ENCODE data around the gene TDP1.

The TDP1 gene

DNA sequence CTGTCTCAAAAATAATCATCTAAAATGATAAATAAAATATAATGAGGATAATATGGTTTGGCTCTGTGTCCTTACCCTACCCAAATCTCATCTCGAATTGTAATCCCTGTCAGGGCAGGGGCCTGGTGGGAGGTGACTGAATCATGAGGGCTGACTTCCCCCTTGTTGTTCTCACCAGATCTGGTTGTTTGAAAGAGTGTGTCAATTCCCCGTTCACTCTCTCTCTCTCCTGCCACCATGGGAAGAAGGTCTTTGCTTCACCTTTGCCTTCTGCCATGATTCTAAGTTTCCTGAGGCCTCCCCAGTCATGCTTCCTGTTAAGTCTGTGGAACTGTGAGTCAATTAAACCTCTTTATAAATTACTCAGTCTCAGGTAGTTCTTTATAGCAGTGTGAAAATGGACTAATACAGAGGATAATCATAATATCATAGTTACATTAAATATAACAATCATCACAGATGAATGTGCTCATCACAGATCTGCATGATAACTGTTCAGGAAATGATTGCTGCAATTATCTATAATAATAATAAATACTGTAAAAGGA is 13.8 kb upstream of the TDP1 start:
- no peak for DNase-seq (ENCODE audit: low read depth)

DNA sequence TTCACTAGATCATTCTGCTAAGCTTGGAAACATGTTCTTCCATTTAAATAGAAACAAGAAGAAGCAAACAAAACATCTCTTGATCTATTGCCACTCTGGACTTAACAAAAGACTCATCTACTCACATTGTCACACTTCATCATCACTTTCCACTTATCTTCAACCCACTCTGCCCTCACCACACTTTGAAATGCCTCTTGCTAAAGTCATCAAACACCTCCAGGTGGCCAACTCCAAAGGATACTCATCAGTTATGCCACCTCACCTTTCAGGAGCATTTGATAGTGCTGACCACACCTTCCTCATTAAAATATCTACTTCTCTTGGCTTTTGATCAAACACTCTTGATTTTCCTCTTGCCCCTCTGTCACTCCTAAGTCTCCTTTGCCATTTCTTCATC is 8.4 kb upstream of the TDP1 start:
- no peak for DNase-seq (ENCODE audit: low read depth)

DNA sequence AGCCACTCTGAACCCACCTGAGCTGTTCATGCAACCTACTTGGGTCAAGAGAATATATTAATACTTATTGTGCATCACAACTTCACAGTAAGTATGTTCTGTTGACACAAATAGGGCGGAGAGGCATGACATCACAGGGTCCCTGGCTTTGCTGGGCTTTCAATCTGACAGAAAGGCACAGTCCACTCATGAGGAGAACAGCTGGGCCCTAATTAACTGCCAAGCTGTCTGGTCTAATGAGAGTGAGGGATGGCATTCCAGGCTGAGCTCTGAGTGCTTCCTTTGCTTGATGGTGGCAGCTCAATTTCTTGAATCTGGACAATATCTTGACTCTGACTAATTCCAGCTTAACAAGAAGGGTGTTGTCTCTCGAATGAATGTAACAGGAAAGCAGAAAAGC is 3.2 kb upstream of the TDP1 start:
- DNase-seq (ENCODE audit: low read depth) = no peak

DNA sequence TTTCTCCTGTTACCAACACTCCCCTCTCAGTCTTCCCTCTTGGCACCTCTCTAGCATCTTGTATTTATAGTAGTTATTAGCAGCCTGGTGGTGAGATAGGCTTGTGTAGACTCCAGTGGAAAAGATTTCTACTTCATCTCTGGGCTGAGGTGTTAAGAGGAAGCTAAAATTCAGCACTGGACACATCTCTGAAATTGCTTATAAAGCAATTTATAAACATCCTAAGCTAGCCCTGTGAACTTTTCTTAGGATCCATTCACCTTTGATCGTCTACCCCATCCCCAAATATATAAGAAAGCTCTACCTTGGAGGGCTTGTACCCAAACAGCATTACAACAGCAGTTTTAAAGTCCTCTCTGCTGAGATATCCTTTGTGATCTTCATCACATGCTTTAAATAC is 2.1 kb upstream of the TDP1 start:
- no peak for DNase-seq (ENCODE audit: low read depth)

DNA sequence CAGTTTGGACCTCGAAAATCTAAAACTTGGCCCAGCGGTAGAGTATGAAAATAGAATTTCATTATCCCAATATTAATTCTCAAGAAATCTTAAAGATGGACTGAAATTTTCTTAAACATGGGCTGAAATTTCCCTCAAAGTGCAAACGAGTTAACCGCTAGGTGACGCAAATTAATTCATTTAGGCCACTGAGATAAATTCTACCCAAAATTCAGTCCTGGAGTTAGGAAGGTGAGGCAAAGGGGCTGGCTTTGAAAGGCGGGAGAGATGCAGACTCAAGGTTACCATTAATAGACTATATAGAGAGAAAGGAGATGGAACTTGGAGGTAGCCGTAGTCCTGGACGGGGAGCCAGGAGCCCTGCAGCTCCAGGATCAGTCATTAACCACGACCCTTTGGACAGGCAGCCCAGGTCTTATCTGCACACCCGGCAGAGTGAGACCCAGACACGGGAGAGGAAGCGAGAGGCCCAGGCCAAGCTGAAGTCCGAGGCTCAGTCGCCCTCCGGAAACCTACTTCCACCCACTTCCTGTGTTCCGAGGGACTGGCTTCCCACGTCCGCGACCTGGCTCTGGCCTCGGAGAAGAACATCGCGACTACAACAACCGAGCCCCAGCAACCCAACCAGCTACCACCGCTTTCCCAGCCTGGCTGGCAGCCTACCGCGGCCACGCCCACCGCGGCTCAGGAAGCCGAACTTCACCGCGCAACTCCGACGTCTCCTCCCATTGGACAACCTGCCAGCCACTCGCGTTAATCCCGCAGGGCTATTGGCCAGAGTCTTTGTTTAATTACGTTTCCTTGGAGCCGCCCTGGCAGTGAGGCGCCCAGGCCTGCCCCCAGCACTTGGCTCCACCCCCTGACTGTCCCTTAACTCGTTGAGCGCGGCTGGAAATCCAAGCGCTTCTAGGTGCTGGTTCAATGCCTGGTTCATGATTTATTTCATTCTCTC is 1.4 kb upstream of the TDP1 start, which contains the start of gene EFCAB11:
EFCAB11 (minus strand) TSS at position 661 of the 952 bp plus-strand sequence; CDS start at position 591, 70 bp downstream.
- DNase-seq (ENCODE audit: low read depth) = peak; percentile 88

DNA sequence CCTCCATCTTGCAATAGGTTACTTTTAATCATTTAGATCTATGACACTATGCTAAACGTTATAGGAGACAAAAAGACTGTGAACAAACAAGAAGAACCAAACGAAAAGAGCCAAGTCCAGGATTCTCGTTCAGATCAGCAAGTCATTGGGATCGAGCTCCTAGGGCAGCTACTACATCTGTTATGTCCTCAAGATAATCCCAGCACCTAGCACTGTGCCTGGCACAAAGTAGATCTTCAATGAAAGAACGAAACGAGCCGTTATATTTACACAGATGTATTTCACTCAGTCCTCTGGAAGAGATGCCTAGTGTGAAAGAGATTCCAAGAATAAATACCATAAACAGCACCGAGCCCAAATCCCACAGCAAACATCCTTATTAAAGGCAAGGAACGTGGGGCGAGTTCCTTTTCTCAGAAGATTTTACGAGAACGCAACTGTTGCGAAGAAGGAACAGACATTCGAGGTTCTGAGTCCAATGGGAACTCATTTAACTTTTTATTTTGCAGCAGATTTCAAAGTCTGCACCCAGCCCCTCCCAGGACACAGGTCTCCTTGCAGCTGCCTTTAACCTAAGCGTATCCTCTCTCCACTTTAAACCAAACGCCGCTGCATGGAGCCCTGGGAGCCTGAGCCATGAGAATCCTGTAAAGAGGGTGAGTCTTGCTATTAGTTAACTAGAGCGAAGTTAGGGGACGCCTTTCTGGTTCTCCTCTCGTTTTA is 544 bp upstream of the TDP1 start:
- no peak for DNase-seq (ENCODE audit: low read depth)

DNA sequence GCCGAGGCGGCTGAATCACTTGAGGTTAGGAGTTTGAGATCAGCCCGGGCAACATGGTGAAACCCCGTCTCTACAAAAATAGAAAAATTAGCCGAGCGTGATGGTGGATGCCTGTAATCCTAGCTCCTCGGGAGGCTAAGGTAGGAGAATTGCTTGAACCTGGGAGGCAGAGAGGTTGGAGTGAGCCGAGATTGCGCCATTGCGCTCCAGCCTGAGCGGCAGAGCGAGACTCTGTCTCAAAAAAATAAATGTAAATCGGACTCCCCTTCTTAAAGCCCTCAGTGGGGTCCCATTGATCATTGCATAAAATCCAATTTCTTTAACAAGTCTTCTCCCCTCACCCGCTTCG is 908 bp downstream of the TDP1 start:
- DNase-seq (ENCODE audit: low read depth) = no peak

DNA sequence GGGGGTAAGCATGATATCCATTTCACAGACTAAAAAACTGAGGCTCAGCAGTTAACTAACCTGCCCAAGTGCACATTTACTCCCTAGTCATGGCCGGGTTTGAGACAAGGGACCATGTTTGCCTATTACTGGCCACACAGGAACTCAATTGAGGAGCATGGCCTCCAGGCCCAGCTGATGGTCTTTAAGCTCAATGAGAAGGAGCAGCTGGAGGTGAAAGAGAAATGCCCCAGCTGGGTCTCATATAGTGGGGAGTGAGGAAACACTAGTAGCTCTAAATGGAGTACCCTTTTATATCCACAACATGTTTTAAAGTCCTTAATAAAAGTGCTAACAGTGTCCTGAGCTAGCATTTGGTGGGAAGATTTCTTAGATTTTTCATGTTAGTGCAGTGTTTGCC is 1.6 kb downstream of the TDP1 start:
- no peak for DNase-seq (ENCODE audit: low read depth)

DNA sequence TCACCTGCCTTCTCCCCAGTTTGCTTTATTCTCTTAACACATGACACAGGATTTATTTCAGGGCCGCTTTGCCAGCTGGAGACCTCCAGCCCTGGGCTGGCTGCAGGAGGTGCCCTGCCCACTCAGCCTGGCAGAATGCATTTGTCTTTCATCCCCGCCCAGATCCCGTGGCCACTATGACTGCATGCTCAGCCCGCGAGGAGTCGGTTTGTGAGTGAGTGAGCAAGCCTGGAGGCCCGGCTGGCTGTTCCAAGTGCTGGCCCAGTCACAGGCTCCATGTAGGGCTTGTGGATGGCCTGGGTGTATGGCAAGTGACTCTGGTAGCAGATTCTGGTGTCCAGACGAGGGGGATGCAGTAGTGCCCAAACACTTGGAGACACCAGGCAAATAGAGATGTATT is 2.1 kb downstream of the TDP1 start:
- DNase-seq (ENCODE audit: low read depth) = no peak

DNA sequence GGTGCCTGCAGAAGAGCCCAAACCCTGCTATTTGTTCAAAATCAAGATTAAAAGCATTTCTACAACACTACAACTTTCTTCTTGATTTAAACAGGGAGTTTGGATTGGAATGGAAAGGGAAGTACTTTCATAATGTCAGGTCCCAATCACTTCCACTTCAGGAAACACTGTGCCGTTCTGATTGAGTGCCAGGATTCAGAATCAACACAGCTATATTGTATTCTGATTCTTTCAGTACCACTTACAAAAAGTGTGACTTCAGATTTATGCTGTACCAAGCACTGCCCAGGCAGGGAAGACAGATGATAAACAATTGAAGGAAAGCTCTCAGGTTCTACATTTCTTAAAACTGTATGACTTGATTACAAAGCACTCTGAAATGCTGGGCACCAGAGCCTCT is 3.2 kb downstream of the TDP1 start:
- no peak for DNase-seq (ENCODE audit: low read depth)

DNA sequence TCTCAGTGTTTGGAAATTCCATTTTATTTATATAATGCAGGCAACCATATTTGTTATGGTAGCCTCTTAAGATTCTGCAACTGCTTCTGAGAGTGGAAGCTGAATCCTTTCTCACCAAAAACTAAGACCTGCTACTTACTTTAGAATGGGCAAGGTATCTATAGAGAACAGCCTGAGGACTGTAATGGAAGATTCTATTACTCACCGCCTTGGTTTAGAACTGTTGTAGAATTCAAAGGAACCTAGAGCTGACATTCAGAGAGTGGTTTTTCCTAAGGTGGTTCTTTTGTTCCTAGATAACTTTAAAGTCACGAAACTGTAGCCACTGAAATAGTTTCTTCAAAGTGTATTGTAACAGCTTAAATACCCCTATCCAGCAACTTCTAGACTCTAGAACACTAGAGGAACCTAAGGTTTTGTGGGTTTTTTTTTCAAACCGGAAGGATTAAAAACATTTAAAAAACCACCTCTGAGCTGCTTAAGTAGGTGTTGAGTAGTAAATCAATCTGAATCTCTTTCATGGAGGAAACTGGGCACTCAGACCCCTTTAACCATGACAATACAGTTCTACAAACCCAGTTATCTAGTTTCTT is 4.2 kb downstream of the TDP1 start:
- DNase-seq (ENCODE audit: low read depth) = no peak

DNA sequence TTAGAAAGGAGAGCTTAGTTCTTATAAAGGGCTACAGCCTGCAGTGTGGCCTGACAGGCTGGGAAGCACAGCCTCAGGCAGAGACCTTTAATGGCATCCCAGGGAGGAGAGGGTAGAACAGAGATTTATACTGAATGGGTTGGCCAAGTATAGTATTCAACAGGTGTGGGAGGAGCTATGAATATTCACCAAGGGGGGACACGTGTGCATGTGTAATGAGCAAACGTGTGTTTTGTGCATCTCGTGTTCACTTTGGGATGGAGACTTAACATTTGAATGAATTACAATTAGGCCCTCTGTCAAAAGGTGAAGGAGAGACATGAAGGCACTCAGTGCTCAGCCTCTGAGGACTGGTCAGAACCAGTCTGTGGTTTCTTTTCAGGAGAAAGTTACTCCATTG is 5.2 kb downstream of the TDP1 start:
- DNase-seq (ENCODE audit: low read depth) = no peak

DNA sequence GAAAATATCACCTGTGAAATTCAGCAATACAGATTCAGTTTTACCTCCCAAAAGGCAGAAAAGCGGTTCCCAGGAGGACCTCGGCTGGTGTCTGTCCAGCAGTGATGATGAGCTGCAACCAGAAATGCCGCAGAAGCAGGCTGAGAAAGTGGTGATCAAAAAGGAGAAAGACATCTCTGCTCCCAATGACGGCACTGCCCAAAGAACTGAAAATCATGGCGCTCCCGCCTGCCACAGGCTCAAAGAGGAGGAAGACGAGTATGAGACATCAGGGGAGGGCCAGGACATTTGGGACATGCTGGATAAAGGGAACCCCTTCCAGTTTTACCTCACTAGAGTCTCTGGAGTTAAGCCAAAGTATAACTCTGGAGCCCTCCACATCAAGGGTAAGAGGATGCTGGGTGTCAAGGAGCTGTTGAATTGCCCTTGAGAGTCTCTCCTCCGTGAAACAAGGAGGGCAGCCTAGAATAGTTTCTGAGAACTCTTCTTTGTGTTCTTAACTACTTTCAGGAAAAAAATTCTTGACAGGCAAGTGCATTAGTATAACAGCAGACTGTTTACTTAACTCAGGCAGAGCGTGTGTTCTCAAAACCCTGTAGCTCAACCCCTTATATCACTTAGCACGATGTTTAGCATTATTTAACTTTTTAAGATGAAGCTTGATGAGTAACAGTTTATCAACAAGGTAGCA is 7.7 kb downstream of the TDP1 start:
- DNase-seq (ENCODE audit: low read depth) = no peak

DNA sequence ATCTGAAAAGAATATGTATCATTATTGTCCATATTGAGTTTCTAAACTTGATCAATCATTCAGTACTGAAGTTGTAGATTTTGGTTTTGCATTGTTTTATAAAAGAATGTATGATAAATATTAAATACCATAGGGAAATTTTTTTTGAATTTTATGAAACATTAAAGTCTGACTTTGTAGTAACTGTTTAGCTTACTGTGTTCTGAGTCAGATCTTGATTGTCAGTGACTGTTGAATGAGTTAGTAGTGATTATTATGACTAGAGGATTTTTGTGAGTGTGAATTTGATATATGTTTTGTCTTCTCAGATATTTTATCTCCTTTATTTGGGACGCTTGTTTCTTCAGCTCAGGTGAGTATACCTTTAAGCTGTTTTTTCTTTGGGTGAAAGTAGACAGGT is 10.1 kb downstream of the TDP1 start:
- no peak for DNase-seq (ENCODE audit: low read depth)

DNA sequence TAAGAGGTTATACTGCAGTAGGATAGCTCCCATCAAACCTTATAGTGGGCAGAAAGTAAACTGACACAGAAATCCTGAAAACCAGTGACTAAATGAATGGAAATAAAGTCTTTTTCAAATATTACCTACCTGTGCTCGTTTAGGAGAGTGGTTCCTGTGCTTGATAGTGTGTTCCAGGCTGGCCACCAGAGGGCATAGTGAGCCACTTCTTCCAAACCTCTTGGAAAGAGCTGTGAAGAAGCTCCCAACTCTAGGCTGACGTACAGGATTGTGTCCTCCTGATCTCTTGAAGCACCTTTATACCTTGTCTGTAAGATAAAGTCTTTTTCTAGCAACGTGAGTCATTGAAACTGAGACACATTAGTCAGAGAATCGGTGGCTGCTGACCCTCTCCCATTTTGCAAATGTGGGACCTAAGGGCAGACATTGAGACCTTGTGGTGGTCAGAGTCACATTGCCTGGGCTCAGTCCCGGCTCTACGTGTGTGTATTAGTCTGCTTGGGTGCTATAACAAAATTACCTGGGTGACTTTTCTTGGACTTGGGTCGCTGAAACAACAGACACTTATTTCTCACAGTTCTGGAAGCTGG is 17.6 kb downstream of the TDP1 start:
- no peak for DNase-seq (ENCODE audit: low read depth)

DNA sequence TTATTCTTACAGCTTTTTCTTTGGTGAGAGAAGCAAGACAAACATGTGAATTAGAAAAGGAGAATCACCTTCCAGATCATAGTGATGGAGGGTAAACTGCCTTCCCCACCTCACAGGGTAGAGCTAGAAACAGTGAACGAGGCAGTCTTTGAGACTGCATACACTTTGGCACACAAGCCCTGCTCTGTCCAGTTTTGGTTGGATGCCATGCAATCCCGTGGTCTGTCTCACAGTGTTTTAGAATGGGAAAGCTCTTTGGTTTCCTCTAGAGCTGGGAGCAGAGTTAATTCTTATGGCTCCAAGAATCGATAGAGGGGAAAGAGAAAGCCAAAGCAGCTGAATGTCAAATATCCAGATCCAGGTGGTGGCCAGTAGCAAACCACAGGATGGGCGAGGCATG is 21.9 kb downstream of the TDP1 start:
- no peak for DNase-seq (ENCODE audit: low read depth)

DNA sequence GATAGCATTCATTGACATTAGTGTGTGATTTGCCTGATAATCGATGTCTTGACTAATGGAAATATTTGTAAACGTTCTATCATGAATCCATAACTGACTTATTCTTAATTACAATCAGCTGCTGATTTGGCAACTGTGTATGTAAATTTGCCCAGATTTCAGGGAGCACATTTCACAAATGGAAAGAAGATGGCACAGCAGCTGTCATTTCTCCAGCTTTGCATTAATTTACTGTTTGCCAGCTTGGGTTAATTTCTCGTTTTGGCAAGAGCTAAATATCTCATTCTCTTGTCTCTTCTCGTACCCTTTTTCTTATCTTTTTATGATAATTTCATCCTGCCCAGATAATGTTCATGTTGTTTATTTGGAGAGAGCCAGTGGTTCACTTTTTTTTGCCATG is 22.9 kb downstream of the TDP1 start:
- no peak for DNase-seq (ENCODE audit: low read depth)

DNA sequence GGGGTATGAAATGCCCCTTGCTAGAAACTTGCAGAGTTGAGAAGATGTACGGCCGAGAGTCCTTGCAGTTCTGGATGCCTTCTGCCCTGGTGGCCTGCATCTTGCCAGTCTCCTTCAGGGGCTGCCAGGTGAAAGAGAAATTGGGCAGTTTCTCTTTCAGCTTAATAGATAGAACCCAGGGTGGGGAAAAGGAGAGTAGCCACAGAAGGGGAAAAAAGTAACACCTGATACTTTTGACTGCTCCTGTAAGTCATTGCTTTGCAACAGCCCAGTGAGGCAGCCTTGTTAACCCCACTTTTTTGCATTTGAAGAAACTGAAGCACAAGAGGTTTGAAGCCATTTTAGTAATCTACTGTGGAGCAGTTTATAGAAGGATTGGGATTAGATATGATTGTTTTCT is 27.6 kb downstream of the TDP1 start:
- no peak for DNase-seq (ENCODE audit: low read depth)

DNA sequence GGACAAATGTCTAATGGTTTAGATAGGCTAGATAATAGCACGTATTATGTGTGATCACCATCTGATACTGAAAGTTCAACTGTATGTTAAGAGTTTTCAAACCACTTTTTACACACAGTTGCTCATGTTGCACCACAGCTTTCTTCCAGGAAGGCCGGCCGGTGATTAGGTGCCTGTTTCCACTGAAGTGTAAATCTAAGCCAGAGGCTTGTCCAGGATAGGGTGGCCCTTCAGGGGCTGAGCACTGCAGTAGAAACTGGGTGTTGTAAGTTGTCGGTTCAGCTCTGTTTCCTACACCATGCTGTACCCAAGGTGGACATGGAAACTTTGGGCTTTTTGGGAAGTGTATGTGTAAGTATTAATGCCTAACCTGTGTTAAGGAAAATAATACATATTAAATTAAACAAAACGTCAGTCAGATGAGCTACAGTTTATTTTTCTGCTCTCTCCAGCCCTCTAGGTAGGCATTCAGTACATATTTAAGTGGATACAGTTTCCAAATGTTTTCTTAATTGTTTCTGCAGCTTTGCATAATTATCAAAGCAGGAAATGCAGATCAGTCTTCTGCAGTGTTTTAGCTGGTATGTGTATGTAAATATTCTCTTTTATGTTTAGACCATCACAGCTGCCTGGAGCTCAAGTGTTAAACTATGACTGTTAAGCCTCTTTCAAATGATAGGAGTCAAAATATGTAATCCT is 30.9 kb downstream of the TDP1 start:
- DNase-seq (ENCODE audit: low read depth) = no peak

DNA sequence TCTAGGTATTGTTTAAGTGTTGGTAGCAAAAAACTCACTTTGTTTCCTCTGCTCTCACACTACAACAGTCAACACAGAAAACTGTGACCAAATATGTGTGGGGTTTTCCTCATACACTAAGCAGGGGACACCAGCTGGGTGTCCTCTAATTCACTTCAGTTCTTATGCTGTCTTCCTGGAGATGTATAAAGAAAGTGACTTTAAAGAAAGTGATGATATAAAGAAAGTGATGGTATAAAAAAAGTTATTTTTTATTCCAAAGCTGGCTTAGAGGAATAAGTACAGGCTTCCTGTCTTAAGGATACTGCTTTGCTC is 31.4 kb downstream of the TDP1 start:
- DNase-seq (ENCODE audit: low read depth) = no peak

DNA sequence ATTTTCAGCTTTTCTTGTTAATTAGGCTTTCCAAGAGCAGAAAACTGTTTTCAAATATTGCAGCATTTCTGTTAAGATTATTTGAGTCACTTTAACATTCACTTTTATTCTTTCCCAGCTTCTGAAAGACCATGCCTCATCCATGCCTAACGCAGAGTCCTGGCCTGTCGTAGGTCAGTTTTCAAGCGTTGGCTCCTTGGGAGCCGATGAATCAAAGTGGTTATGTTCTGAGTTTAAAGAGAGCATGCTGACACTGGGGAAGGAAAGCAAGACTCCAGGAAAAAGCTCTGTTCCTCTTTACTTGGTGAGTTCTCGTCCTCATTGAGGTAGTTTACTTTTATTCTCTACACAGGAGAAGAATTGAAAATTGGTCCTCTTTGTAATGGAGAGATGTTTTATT is 33.1 kb downstream of the TDP1 start:
- no peak for DNase-seq (ENCODE audit: low read depth)

Measured in CMK (cell line).